KG1 (cell line): Measurements from ENCODE around the gene RHOJ.
"Not testable (repeated sequence)": the region's sequence is repeated elsewhere in the genome, so short reads cannot be mapped to it uniquely, and the experiment has no call there.

ENCODE experiments used
- DNase-seq: peaks from one replicate; lab custom pipeline; 2025; lab: John Stamatoyannopoulos, UW

RHOJ gene

GRCh38 chr14:63204407-63205043, at the start of gene RHOJ:
RHOJ (plus strand) TSS chr14:63204443; CDS start chr14:63204870, 427 bp downstream.
- no peak for DNase-seq

GRCh38 chr14:63155511-63156185, 48.6 kb upstream of the RHOJ start:
- DNase-seq, result no peak

GRCh38 chr14:63157195-63157594, 47.0 kb upstream of the RHOJ start:
- DNase-seq, result no peak

GRCh38 chr14:63163306-63163705, 40.9 kb upstream of the RHOJ start:
- DNase-seq, result no peak

- DNase-seq, result no peak
These were observed 40.0 kb upstream of the RHOJ start for GRCh38 chr14:63164108-63164683.

- DNase-seq, result not testable (repeated sequence)
These were observed 39.0 kb upstream of the RHOJ start for GRCh38 chr14:63165267-63165666.

- DNase-seq, result no peak
These were observed 37.2 kb upstream of the RHOJ start for GRCh38 chr14:63167044-63167443.

GRCh38 chr14:63174760-63175191, 29.5 kb upstream of the RHOJ start:
- DNase-seq, result no peak

- no peak for DNase-seq
These were observed 28.7 kb upstream of the RHOJ start for GRCh38 chr14:63175531-63175930.

- no peak for DNase-seq
These were observed 25.3 kb upstream of the RHOJ start for GRCh38 chr14:63178912-63179311.

- no peak for DNase-seq
These were observed 24.9 kb upstream of the RHOJ start for GRCh38 chr14:63179383-63179782.

GRCh38 chr14:63180011-63180410, 24.2 kb upstream of the RHOJ start:
- no peak for DNase-seq

- no peak for DNase-seq
These were observed 21.3 kb upstream of the RHOJ start for GRCh38 chr14:63182968-63183367.

GRCh38 chr14:63186453-63186852, 17.8 kb upstream of the RHOJ start:
- DNase-seq, result no peak

- no peak for DNase-seq
These were observed 13.0 kb upstream of the RHOJ start for GRCh38 chr14:63191211-63191610.

GRCh38 chr14:63192085-63192484, 12.2 kb upstream of the RHOJ start:
- no peak for DNase-seq

- DNase-seq, result no peak
These were observed 11.0 kb upstream of the RHOJ start for GRCh38 chr14:63193236-63193635.

- DNase-seq, result no peak
These were observed 4.1 kb upstream of the RHOJ start for GRCh38 chr14:63200035-63200740.

- DNase-seq, result no peak
These were observed 3.5 kb upstream of the RHOJ start for GRCh38 chr14:63200767-63201166.

- DNase-seq, result no peak
These were observed 1.2 kb upstream of the RHOJ start for GRCh38 chr14:63203015-63203414.

- DNase-seq, result no peak
These were observed 431 bp upstream of the RHOJ start for GRCh38 chr14:63203618-63204406.

- DNase-seq, result no peak
These were observed 867 bp downstream of the RHOJ start for GRCh38 chr14:63205044-63205575.
